H9 (cell line): ENCODE data around the gene LASP1. TPM values are rescaled to one million over a fixed set of nuclear protein-coding genes. Genes with fewer than 3 reads are reported as not detected.

ENCODE experiments used
- DNase-seq: peaks from one replicate; pipeline ENCODE4 v3.0.0-alpha.2; 2017
- H2AFZ ChIP-seq: one replicate; pipeline ENCODE4 v1.6.1; 2013; ENCODE audit warnings: mild to moderate bottlenecking, low read length, control low read depth, moderate library complexity
- H2AK5ac ChIP-seq: 2 replicates; pipeline ENCODE4 v1.6.1; 2013; ENCODE audit warnings: low read length, control low read depth, mixed read lengths; ENCODE audit not compliant: insufficient read length
- H2BK120ac ChIP-seq: one replicate; pipeline ENCODE4 v1.6.1; 2013; ENCODE audit warnings: low read depth, mild to moderate bottlenecking, low read length, control low read depth, inconsistent platforms; ENCODE audit not compliant: poor library complexity, severe bottlenecking
- H2BK12ac ChIP-seq: 2 replicates; pipeline ENCODE4 v1.6.1; 2013; ENCODE audit warnings: low read length, control low read depth, mixed read lengths, low read depth; ENCODE audit not compliant: insufficient read length
- H2BK15ac ChIP-seq: 2 replicates; pipeline ENCODE4 v1.6.1; 2013; ENCODE audit warnings: low read depth, low read length, control low read depth
- H2BK20ac ChIP-seq: one replicate; pipeline ENCODE4 v1.6.1; 2013; ENCODE audit warnings: low read depth, mild to moderate bottlenecking, low read length, control low read depth, inconsistent platforms; ENCODE audit not compliant: poor library complexity, severe bottlenecking
- H2BK5ac ChIP-seq: 2 replicates; pipeline ENCODE4 v1.6.1; 2013; ENCODE audit warnings: low read length, control low read depth, mixed read lengths; ENCODE audit not compliant: insufficient read length
- H3K14ac ChIP-seq: 2 replicates; pipeline ENCODE4 v1.6.1; 2013; ENCODE audit warnings: low read length, control low read depth; ENCODE audit not compliant: insufficient read depth
- H3K18ac ChIP-seq: 2 replicates; pipeline ENCODE4 v1.6.1; 2013; ENCODE audit warnings: low read depth, mild to moderate bottlenecking, mixed read lengths, low read length, control low read depth; ENCODE audit not compliant: insufficient read length
- H3K23ac ChIP-seq: 2 replicates; pipeline ENCODE4 v1.6.1; 2013; ENCODE audit warnings: low read length, control low read depth, mixed read lengths, low read depth; ENCODE audit not compliant: insufficient read length
- H3K23me2 ChIP-seq: 2 replicates; pipeline ENCODE4 v1.6.1; 2013; ENCODE audit warnings: low read depth, mild to moderate bottlenecking, mixed read lengths, low read length, control low read depth; ENCODE audit not compliant: insufficient read length, poor library complexity, severe bottlenecking
- H3K27ac ChIP-seq: 2 replicates; pipeline ENCODE4 v1.5.1; 2013; ENCODE audit warnings: low read length, control low read depth, mixed read lengths, low read depth; ENCODE audit not compliant: insufficient read length
- H3K27me3 ChIP-seq: 2 replicates; pipeline ENCODE4 v1.6.1; 2013; ENCODE audit warnings: low read length, control low read depth, inconsistent platforms; ENCODE audit not compliant: insufficient read depth
- H3K4ac ChIP-seq: 2 replicates; pipeline ENCODE4 v1.6.1; 2013; ENCODE audit warnings: low read depth, mild to moderate bottlenecking, control low read depth, inconsistent platforms, low read length, moderate library complexity
- H3K4me1 ChIP-seq: 2 replicates; pipeline ENCODE4 v1.6.1; 2013; ENCODE audit warnings: low read length, control low read depth, inconsistent platforms; ENCODE audit not compliant: insufficient read depth
- H3K4me2 ChIP-seq: 2 replicates; pipeline ENCODE4 v1.6.1; 2013; ENCODE audit warnings: low read length, control low read depth, mixed read lengths; ENCODE audit not compliant: insufficient read length, insufficient read depth
- H3K56ac ChIP-seq: 2 replicates; pipeline ENCODE4 v1.6.1; 2013; ENCODE audit warnings: low read depth, mild to moderate bottlenecking, mixed read lengths, low read length, control low read depth; ENCODE audit not compliant: insufficient read length
- H3K79me1 ChIP-seq: 2 replicates; pipeline ENCODE4 v1.6.1; 2013; ENCODE audit warnings: low read depth, mild to moderate bottlenecking, moderate library complexity, low read length, control low read depth, inconsistent platforms; ENCODE audit not compliant: insufficient read depth, poor library complexity, severe bottlenecking
- H3K79me2 ChIP-seq: 2 replicates; pipeline ENCODE4 v1.6.1; 2013; ENCODE audit warnings: low read length, control low read depth, inconsistent platforms; ENCODE audit not compliant: insufficient read depth
- H3K9ac ChIP-seq: 2 replicates; pipeline ENCODE4 v1.6.1; 2013; ENCODE audit warnings: low read length, control low read depth, mixed read lengths; ENCODE audit not compliant: insufficient read length; ENCODE audit errors: extremely low read depth
- H3K9me3 ChIP-seq: one replicate; pipeline ENCODE4 v1.6.1; 2013; ENCODE audit warnings: low read depth, low read length, inconsistent platforms; ENCODE audit not compliant: control insufficient read depth
- H3T11ph ChIP-seq: one replicate; pipeline ENCODE4 v1.6.1; 2013; ENCODE audit warnings: mild to moderate bottlenecking, low read length, control low read depth, inconsistent platforms
- H4K20me1 ChIP-seq: one replicate; pipeline ENCODE4 v1.6.1; 2013; ENCODE audit not compliant: control insufficient read depth, insufficient read length, insufficient read depth
- H4K5ac ChIP-seq: 2 replicates; pipeline ENCODE4 v1.6.1; 2013; ENCODE audit warnings: low read depth, mild to moderate bottlenecking, mixed read lengths, low read length, control low read depth; ENCODE audit not compliant: insufficient read length
- H4K8ac ChIP-seq: replicated peaks from 2 replicates; pipeline ENCODE4 v1.6.1; 2013; ENCODE audit warnings: low read length, control low read depth, mixed read lengths, low read depth; ENCODE audit not compliant: insufficient read length
- H4K91ac ChIP-seq: 2 replicates; pipeline ENCODE4 v1.6.1; 2013; ENCODE audit warnings: low read depth, mild to moderate bottlenecking, moderate library complexity, mixed read lengths, low read length, control low read depth; ENCODE audit not compliant: insufficient read length
- H3K27ac Mint-ChIP-seq, 3 experiments: 2 replicates in 2 of 3; 3 replicates in 1 of 3; pipeline ENCODE4 v1.8.0; 2020 to 2021; ENCODE audit warnings: mixed read lengths in 3 of 3, mild to moderate bottlenecking in 1 of 3, moderate library complexity in 1 of 3
- H3K27me3 Mint-ChIP-seq: 2 replicates; pipeline ENCODE4 v1.8.0; 2021; ENCODE audit warnings: low read depth, mild to moderate bottlenecking, moderate library complexity, mixed read lengths
- H3K36me3 Mint-ChIP-seq, 3 experiments: 2 replicates in 2 of 3; 3 replicates in 1 of 3; pipeline ENCODE4 v1.8.0; 2020 to 2021; ENCODE audit warnings: low read depth in 3 of 3, mixed read lengths in 3 of 3; ENCODE audit not compliant: insufficient read depth in 1 of 3
- H3K4me1 Mint-ChIP-seq, 2 experiments: 2 replicates each; pipeline ENCODE4 v1.8.0; 2020; ENCODE audit warnings: mixed read lengths in 2 of 2
- H3K4me3 Mint-ChIP-seq, 2 experiments: 2 replicates in 1 of 2; 3 replicates in 1 of 2; pipeline ENCODE4 v1.8.0; 2020 to 2021; ENCODE audit warnings: mild to moderate bottlenecking in 2 of 2, mixed read lengths in 2 of 2, moderate library complexity in 1 of 2
- H3K9me3 Mint-ChIP-seq, 2 experiments: 2 replicates in 1 of 2; 3 replicates in 1 of 2; pipeline ENCODE4 v1.8.0; 2020; ENCODE audit warnings: mild to moderate bottlenecking in 2 of 2, mixed read lengths in 2 of 2, moderate library complexity in 1 of 2
- WGBS: extraction: QIAGEN DNeasy Blood & Tissue Kit; methylation state at CpG from one replicate; pipeline ENCODE4 v1.1.7; 2013; ENCODE audit warnings: missing lambda C conversion rate, low lambda C conversion rate, mixed read lengths; ENCODE audit not compliant: insufficient read length; ENCODE audit errors: extremely low coverage; 5-methylcytosine and 5-hydroxymethylcytosine counted together
- total RNA-seq: library from RNA; stranded (reverse); gene quantifications from 2 replicates; pipeline ENCODE4 v1.2.1, GENCODE V29; 2021
- TF ChIP-seq, protein P1 (sequence below): fragments of 200-600 bp; sonication (generic); conservative IDR thresholded peaks from 3 replicates; pipeline ENCODE4 v1.8.0; 2021; ENCODE audit warnings: antibody characterized with exemption, mild to moderate bottlenecking

Gene LASP1
- total RNA-seq, 1 experiment from 2014 or later: 121 TPM

- H3K23ac ChIP-seq: no peak overlapping the region
- no CpG with 5 or more reads among the region's 7 CpGs for WGBS
- H4K8ac ChIP-seq: no peak overlapping the region
Observed at GRCh38 chr17:38894276-38894675, 24.4 kb downstream of the LASP1 start.

More at GRCh38 chr17:38894276-38894675, 24.4 kb downstream of the LASP1 start:
- DNase-seq: peak; percentile 46
- H2AFZ ChIP-seq: no peak overlapping the region
- no peak overlapping the region for H2BK12ac ChIP-seq
- H3T11ph ChIP-seq: no peak overlapping the region
- peaks cover 2 to 51% (median 44%) of the 10 kb centered on the region in 3 experiments; a peak in 5 of 7 replicates for H3K36me3 Mint-ChIP-seq
- no peak overlapping the region for H2BK15ac ChIP-seq
- no peak overlapping the region for H2BK5ac ChIP-seq
- H3K9me3 ChIP-seq: no peaks in the 10 kb centered on the region
- H3K27me3 ChIP-seq: no peaks in the 10 kb centered on the region
- no peaks in the 10 kb centered on the region for H3K23me2 ChIP-seq
- H3K4me2 ChIP-seq: no peak overlapping the region
- H3K9ac ChIP-seq: no peak overlapping the region
- no peak overlapping the region for H3K4me3 Mint-ChIP-seq
- H3K4me1 ChIP-seq: no peaks in the 10 kb centered on the region
- H3K79me2 ChIP-seq: no peaks in the 10 kb centered on the region
- H2BK120ac ChIP-seq: no peak overlapping the region
- H2AK5ac ChIP-seq: no peak overlapping the region
- no peak overlapping the region for H4K5ac ChIP-seq
- H4K20me1 ChIP-seq: peaks cover 2% of the 10 kb centered on the region
- H3K79me1 ChIP-seq: no peaks in the 10 kb centered on the region
- H3K4ac ChIP-seq: no peak overlapping the region
- H3K4me1 Mint-ChIP-seq: peaks cover 19 to 22% of the 10 kb centered on the region in 2 experiments
- TF ChIP-seq, protein P1, sequence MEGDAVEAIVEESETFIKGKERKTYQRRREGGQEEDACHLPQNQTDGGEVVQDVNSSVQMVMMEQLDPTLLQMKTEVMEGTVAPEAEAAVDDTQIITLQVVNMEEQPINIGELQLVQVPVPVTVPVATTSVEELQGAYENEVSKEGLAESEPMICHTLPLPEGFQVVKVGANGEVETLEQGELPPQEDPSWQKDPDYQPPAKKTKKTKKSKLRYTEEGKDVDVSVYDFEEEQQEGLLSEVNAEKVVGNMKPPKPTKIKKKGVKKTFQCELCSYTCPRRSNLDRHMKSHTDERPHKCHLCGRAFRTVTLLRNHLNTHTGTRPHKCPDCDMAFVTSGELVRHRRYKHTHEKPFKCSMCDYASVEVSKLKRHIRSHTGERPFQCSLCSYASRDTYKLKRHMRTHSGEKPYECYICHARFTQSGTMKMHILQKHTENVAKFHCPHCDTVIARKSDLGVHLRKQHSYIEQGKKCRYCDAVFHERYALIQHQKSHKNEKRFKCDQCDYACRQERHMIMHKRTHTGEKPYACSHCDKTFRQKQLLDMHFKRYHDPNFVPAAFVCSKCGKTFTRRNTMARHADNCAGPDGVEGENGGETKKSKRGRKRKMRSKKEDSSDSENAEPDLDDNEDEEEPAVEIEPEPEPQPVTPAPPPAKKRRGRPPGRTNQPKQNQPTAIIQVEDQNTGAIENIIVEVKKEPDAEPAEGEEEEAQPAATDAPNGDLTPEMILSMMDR: no peak
- H3K56ac ChIP-seq: no peak overlapping the region
- no peak overlapping the region for H3K27ac ChIP-seq
- no peaks in the 10 kb centered on the region for H3K27me3 Mint-ChIP-seq
- peak overlapping the region; percentile 12 to 43 (median 31); a peak in 5 of 7 replicates for H3K27ac Mint-ChIP-seq
- H3K14ac ChIP-seq: no peak overlapping the region
- H4K91ac ChIP-seq: no peak overlapping the region
- no peak overlapping the region for H2BK20ac ChIP-seq
- H3K18ac ChIP-seq: no peak overlapping the region
- H3K9me3 Mint-ChIP-seq: no peaks in the 10 kb centered on the region
